Heart right ventricle (tissue), 16 donors: ENCODE data around the gene PTTG1IP. TPM values are rescaled to one million over a fixed set of nuclear protein-coding genes. Genes with fewer than 3 reads are reported as not detected.

Source experiments
- ATAC-seq, 8 donors: fragments of 200-7000 bp; cut with Tn5 transposase; one replicate each; pipeline ENCODE4 v1.9.1; 2020; ENCODE audit warnings: mild to moderate bottlenecking in 8 of 8, moderate library complexity in 8 of 8, moderate number of reproducible peaks in 1 of 8
- DNase-seq, 2 donors: peaks; one replicate each; pipeline ENCODE4 v3.0.0-alpha.2; 2020
- H3K27ac ChIP-seq, 10 donors: fragments of 200-600 bp; sonication (generic) in 2 of 10; one replicate each; pipeline versions ENCODE4 v1.5.0 to v1.8.0; 2020 to 2022; ENCODE audit warnings: mild to moderate bottlenecking in 3 of 10
- H3K27me3 ChIP-seq, 7 donors: fragments of 200-600 bp; one replicate each; pipeline ENCODE4 v1.8.0; 2021 to 2022; ENCODE audit warnings: mild to moderate bottlenecking in 2 of 7
- H3K36me3 ChIP-seq, 9 donors: fragments of 200-600 bp; sonication (generic) in 1 of 9; one replicate each; pipeline versions ENCODE4 v1.5.0 to v1.8.0; 2020 to 2022; ENCODE audit warnings: mild to moderate bottlenecking in 2 of 9
- H3K4me1 ChIP-seq, 9 donors: fragments of 200-600 bp; sonication (generic) in 1 of 9; one replicate each; pipeline versions ENCODE4 v1.5.0 to v1.8.0; 2020 to 2022; ENCODE audit warnings: mild to moderate bottlenecking in 4 of 9
- H3K4me3 ChIP-seq, 10 donors: fragments of 200-600 bp; sonication (generic) in 2 of 10; one replicate each; pipeline versions ENCODE4 v1.5.0 to v1.8.0; 2020 to 2022; ENCODE audit warnings: mild to moderate bottlenecking in 7 of 10, moderate library complexity in 2 of 10
- H3K9me3 ChIP-seq, 11 donors: fragments of 200-600 bp in 10 of 11; sonication (generic) in 2 of 11; one replicate each; pipeline versions ENCODE4 v1.5.0 to v1.8.0; 2013 to 2022; ENCODE audit warnings: mild to moderate bottlenecking in 2 of 11, control low read depth in 1 of 11, moderate library complexity in 1 of 11
- WGBS, 2 donors: extraction: QIAGEN DNeasy Blood & Tissue Kit; methylation state at CpG; one replicate each; pipeline ENCODE4 v1.1.7; 2013; ENCODE audit warnings: inconsistent platforms in 1 of 2; 5-methylcytosine and 5-hydroxymethylcytosine counted together
- intact Hi-C, 10 donors: fragments of 100-400 bp; cut with DNase I; formaldehyde crosslinking; loops; one replicate each; pipeline versions ENCODE4 v1.11.1 to v1.14.2; 2022
- polyA plus RNA-seq, 2 donors: library from polyadenylated mRNA; stranded (reverse); fragments of 200-250 nt; gene quantifications; one replicate each; pipeline ENCODE4 v1.2.3, GENCODE V29; 2013
- total RNA-seq, 10 donors: library from RNA; stranded (reverse); fragmentation: NEBNext Ultra II Directional in 3 of 10; extraction: Animal tissue kit (Norgen Biotek cat#: 25700) in 3 of 10; gene quantifications; one replicate each; pipeline versions ENCODE4 v1.2.1 to v1.2.4, GENCODE V29; 2021 to 2023
- TF ChIP-seq, protein P1 (sequence below), 9 donors: fragments of 200-600 bp; sonication (generic) in 2 of 9; IDR thresholded peaks; one replicate each; pipeline versions ENCODE4 v1.5.0 to v1.8.0; 2021 to 2022; ENCODE audit warnings: antibody characterized with exemption in 9 of 9, mild to moderate bottlenecking in 5 of 9, moderate library complexity in 1 of 9
- donor health status: Arrhythmogenic right ventricular cardiomyopathy.
- donor health status: ischemic (EF 13 %, LVEDD 7.1; RV severe dilation, severe dysfunction).
- donor health status: healthy with polysubstance abuse.
- donor health status: DM: no; HTN: yes; CAD: no.
- donor health status: DM: no; HTN: no; CAD: no.
- donor health status: ischemic (EF 25% LVEDD 6.9; RV normal size, moderate dysfunction).
- donor health status: ischemic (EF 25% LVEDD 5.7; RV mildly dilated, moderate dysfunction).
- donor health status: healthy.
- donor health status: DM: yes; HTN: yes; CAD: no.
- donor health status: Ischemic cardiomyopathy.
- donor health status: ischemic (EF 35%, LVEDD 5.7; RV mildly dilated, moderate dysfunction).
- donor health status: nonischemic (EF 11% LVEDD 7.7; RV severe dilation, severe dysfunction).
- donor health status: DM: yes; HTN: yes; CAD: no.
- donor health status: PGD.
- donor health status: ischemic (EF 29% LVEDD 5.4; RV normal size, mild dysfunction).
- donor health status: nonischemic (EF 23%, LVEDD 6.1; RV moderate dilation, normal function).

The PTTG1IP gene
- total and polyA plus RNA-seq, 12 donors = 109 to 188 (median 148) TPM

DNA sequence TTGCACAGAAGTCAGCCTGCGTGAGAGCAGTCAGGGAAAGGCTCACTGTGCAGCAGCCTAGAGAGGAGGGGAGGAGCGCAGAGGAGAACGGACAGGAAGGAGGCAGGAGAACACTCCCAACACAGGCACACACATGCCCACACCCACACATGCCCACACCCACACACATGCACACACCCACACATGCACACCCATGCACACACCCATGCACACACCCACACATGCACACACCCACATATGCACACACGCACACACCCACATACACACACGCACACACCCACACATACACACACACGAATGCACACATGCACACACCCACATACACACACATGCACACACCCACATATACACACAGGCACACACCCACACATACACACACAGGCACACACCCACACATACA, 62.7 kb downstream of the PTTG1IP start:
- Histone ChIP-seq H3K36me3 (peaks cover 0 to 80% (median 40%) of the 10 kb centered on the region in 9 donors), H3K4me3 (no peak overlapping the region), H3K27ac (no peak overlapping the region), H3K4me1 (peaks cover 0 to 21% (median 5%) of the 10 kb centered on the region in 9 donors), H3K27me3 (no peaks in the 10 kb centered on the region), H3K9me3 (no peaks in the 10 kb centered on the region)
- DNase-seq (no peak), ATAC-seq (no peak)
- intact Hi-C loops = loop anchor here in 4 of 10 donors (5.0 to 10.0 kb wide), 4 partner anchors 52 to 447 kb away; no protein-coding TSS in a partner anchor
- TF ChIP-seq, protein P1, sequence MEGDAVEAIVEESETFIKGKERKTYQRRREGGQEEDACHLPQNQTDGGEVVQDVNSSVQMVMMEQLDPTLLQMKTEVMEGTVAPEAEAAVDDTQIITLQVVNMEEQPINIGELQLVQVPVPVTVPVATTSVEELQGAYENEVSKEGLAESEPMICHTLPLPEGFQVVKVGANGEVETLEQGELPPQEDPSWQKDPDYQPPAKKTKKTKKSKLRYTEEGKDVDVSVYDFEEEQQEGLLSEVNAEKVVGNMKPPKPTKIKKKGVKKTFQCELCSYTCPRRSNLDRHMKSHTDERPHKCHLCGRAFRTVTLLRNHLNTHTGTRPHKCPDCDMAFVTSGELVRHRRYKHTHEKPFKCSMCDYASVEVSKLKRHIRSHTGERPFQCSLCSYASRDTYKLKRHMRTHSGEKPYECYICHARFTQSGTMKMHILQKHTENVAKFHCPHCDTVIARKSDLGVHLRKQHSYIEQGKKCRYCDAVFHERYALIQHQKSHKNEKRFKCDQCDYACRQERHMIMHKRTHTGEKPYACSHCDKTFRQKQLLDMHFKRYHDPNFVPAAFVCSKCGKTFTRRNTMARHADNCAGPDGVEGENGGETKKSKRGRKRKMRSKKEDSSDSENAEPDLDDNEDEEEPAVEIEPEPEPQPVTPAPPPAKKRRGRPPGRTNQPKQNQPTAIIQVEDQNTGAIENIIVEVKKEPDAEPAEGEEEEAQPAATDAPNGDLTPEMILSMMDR (IDR thresholded peaks at IDR 0.05) = no peak
- 89 to 93% methylated on average over 4 to 6 of the region's 6 CpGs for WGBS, 2 donors

GRCh38 chr21:44805859-44806258, 67.6 kb downstream of the PTTG1IP start:
- no peaks in the 10 kb centered on the region for H3K27me3 ChIP-seq
- H3K4me3 ChIP-seq = no peak overlapping the region
- DNase-seq (no peak), ATAC-seq (no peak)
- H3K27ac ChIP-seq = no peak overlapping the region
- peaks cover 3 to 27% (median 13%) of the 10 kb centered on the region in 9 donors for H3K4me1 ChIP-seq
- WGBS, 2 donors = 90 to 95% methylated on average over 4 of the region's 4 CpGs
- intact Hi-C loops = loop anchor here in 3 of 10 donors (10.0 kb wide), 2 partner anchors 129 to 329 kb away; no protein-coding TSS in a partner anchor
- TF ChIP-seq, protein P1 (IDR thresholded peaks at IDR 0.05) = no peak
- H3K9me3 ChIP-seq = no peaks in the 10 kb centered on the region
- H3K36me3 ChIP-seq = peaks cover 0 to 67% (median 36%) of the 10 kb centered on the region in 9 donors

GRCh38 chr21:44805226-44805625, 68.3 kb downstream of the PTTG1IP start:
- ATAC-seq = no peak
- H3K27me3 ChIP-seq = no peaks in the 10 kb centered on the region
- 73 to 81% methylated on average over 4 of the region's 4 CpGs for WGBS, 2 donors
- peaks cover 3 to 33% (median 19%) of the 10 kb centered on the region in 9 donors for H3K4me1 ChIP-seq
- no peaks in the 10 kb centered on the region for H3K9me3 ChIP-seq
- peaks cover 0 to 64% (median 36%) of the 10 kb centered on the region in 9 donors for H3K36me3 ChIP-seq
- intact Hi-C loops = loop anchor here in 3 of 10 donors (10.0 kb wide), 2 partner anchors 130 to 330 kb away; no protein-coding TSS in a partner anchor
- no peak for DNase-seq
- TF ChIP-seq, protein P1 (IDR thresholded peaks at IDR 0.05) = no peak
- H3K4me3 ChIP-seq = no peak overlapping the region
- H3K27ac ChIP-seq = no peak overlapping the region

DNA sequence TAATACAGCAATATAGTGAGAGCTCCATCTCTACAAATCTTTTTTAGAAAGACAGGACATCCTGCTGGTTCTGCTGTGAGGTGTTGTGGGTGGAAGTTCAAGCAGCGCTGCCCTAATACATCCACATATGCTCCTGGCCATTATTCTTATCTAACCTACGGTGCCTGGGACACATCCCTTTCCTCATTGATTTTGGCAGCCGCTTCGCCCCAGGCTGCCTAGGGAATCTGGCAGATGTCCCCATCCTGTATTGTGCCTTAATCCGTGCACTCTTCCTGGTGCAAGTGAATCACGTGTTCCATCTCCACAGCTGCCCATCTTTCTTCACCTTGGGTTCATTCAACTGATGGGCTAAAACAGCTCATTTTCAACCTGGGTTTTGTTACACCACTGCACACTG, 68.7 kb downstream of the PTTG1IP start:
- no peak for DNase-seq
- H3K4me3 ChIP-seq = no peak overlapping the region
- peak in 1 of 8 donors; percentile 15 for ATAC-seq
- WGBS, 2 donors = 53 to 57% methylated on average over 6 of the region's 6 CpGs
- intact Hi-C loops = loop anchor here in 7 of 10 donors (5.0 to 10.0 kb wide), 6 partner anchors 43 to 330 kb away; partner anchors contain the start of gene PTTG1IP (in 4 of the 7)
- H3K4me1 ChIP-seq = peaks cover 3 to 38% (median 24%) of the 10 kb centered on the region in 9 donors
- no peak overlapping the region for H3K27ac ChIP-seq
- no peaks in the 10 kb centered on the region for H3K27me3 ChIP-seq
- H3K36me3 ChIP-seq = peaks cover 0 to 59% (median 36%) of the 10 kb centered on the region in 9 donors
- no peaks in the 10 kb centered on the region for H3K9me3 ChIP-seq
- TF ChIP-seq, protein P1 (IDR thresholded peaks at IDR 0.05) = no peak
